ENCODE results near the gene S100PBP. TPM values are rescaled to one million over a fixed set of nuclear protein-coding genes. Genes with fewer than 3 reads are reported as not detected.

Gene S100PBP
- total and polyA plus RNA-seq, 2 donors from 2014 or later = 14.3 to 40.1 TPM

DNA sequence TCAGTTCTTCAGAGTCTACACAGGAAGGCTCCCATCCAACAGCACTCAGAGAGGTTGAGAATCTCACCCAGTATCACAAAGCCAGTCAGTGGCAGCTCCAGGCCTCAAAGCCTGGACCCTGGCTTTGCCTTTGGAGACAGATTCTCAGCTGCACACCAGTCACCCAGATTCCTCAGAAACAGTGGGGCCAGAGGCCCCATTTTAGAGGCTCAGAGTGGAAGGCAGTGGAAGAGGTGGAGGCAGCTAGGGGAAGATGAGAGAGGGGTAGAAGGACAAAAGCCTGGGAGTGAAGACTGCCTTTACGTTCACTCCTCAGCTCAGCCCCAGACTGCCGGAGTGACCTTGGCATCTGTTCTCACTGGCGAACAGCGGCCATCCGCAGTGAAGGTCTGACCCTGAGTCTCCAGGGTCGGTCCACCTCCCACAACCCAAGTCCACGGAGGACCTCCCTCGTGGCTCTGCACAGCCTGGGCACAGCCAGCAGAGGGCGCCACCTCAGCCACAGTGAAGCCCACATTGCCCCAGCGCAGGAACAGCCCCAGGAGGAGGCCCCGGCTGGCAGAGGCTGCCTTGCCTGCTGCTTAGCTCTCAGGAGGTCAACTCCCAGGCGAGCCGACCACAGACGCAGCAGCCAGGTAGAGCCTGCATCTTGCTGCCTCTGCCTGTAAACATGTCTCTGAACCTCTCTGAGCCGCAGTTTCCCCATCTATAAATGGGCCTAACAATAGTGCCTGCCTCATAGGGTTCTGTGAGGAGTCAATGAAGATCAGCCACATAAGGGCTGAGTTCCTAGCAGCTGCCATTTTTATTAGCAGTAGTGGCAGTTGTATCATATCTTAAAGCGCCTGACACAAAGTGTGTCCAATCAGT, 59.1 kb downstream of the S100PBP start:
- no peak overlapping the region for H3K9ac ChIP-seq (ENCODE audit: low read length in 3 of 3)
- no peaks in the 10 kb centered on the region for H3K9me3 ChIP-seq (ENCODE audit: control insufficient read depth in 2 of 3, insufficient read depth in 1 of 3, low read length in 3 of 3)
- TF ChIP-seq CTCF (IDR thresholded peaks at IDR 0.05; ENCODE audit: borderline replicate concordance, extremely low read depth, insufficient read depth) = peak; percentile 69
- no peaks in the 10 kb centered on the region for H3K36me3 ChIP-seq (ENCODE audit: control insufficient read depth in 2 of 3, insufficient read depth in 3 of 3, low read length in 3 of 3)
- no peak overlapping the region for H3K4me3 ChIP-seq (ENCODE audit: low read length in 3 of 3)
- H3K27me3 ChIP-seq (ENCODE audit: control insufficient read depth, insufficient read depth, low read length) = no peaks in the 10 kb centered on the region
- FAIRE-seq = no peak
- no peak overlapping the region for H3K27ac ChIP-seq (ENCODE audit: low read depth in 2 of 2, low read length in 2 of 2)
- peaks cover 0 to 2% (median 1%) of the 10 kb centered on the region in 3 donors for H3K4me1 ChIP-seq (ENCODE audit: control insufficient read depth in 2 of 3, insufficient read depth in 2 of 3, low read depth in 1 of 3, low read length in 3 of 3)
- peak in 4 of 5 donors; percentile 19 to 66 (median 53) for DNase-seq
- intact Hi-C loops (cut with DNase I) = no loop called here

- no peaks in the 10 kb centered on the region for H3K9me3 ChIP-seq (ENCODE audit: control insufficient read depth in 2 of 3, insufficient read depth in 1 of 3, low read length in 3 of 3)
- TF ChIP-seq CTCF (IDR thresholded peaks at IDR 0.05; ENCODE audit: borderline replicate concordance, extremely low read depth, insufficient read depth) = no peak
- H3K27me3 ChIP-seq (ENCODE audit: control insufficient read depth, insufficient read depth, low read length) = no peaks in the 10 kb centered on the region
- H3K4me3 ChIP-seq (ENCODE audit: low read length in 3 of 3) = no peak overlapping the region
- no peaks in the 10 kb centered on the region for H3K36me3 ChIP-seq (ENCODE audit: control insufficient read depth in 2 of 3, insufficient read depth in 3 of 3, low read length in 3 of 3)
- H3K9ac ChIP-seq (ENCODE audit: low read length in 3 of 3) = no peak overlapping the region
- DNase-seq = no peak
- intact Hi-C loops (cut with DNase I) = no loop called here
- no peak for FAIRE-seq
- H3K4me1 ChIP-seq (ENCODE audit: control insufficient read depth in 2 of 3, insufficient read depth in 2 of 3, low read depth in 1 of 3, low read length in 3 of 3) = peaks cover 0 to 2% (median 0%) of the 10 kb centered on the region in 3 donors
- H3K27ac ChIP-seq (ENCODE audit: low read depth in 2 of 2, low read length in 2 of 2) = no peak overlapping the region
Measured at GRCh38 chr1:32877211-32878110, 60.0 kb downstream of the S100PBP start.

DNA sequence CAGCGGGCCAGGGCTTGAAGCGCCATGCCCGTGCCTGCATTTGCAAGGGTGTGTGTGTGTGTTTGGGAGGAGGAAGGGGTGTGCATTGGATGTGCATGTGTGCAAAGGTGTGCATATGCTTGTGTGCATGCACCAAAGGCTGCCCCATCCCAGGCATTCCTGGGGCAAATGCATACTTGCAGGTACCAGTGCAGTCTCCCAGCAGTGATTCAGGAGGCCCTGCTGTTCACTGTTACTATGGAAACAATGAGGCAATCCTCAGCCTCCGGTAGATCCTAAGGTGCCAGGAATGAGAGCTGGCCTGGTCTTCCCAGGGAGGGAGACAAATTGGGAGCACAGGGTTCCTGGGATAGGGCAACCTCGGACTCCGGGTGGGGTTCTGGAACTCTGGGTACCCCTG, 60.7 kb downstream of the S100PBP start:
- Histone ChIP-seq H3K27ac (ENCODE audit: low read depth in 2 of 2, low read length in 2 of 2) (no peak overlapping the region), H3K9ac (ENCODE audit: low read length in 3 of 3) (no peak overlapping the region), H3K4me1 (ENCODE audit: control insufficient read depth in 2 of 3, insufficient read depth in 2 of 3, low read depth in 1 of 3, low read length in 3 of 3) (no peaks in the 10 kb centered on the region), H3K9me3 (ENCODE audit: control insufficient read depth in 2 of 3, insufficient read depth in 1 of 3, low read length in 3 of 3) (no peaks in the 10 kb centered on the region), H3K27me3 (ENCODE audit: control insufficient read depth, insufficient read depth, low read length) (no peaks in the 10 kb centered on the region), H3K36me3 (ENCODE audit: control insufficient read depth in 2 of 3, insufficient read depth in 3 of 3, low read length in 3 of 3) (no peaks in the 10 kb centered on the region), H3K4me3 (ENCODE audit: low read length in 3 of 3) (no peak overlapping the region)
- DNase-seq (no peak), FAIRE-seq (no peak)
- intact Hi-C loops (cut with DNase I) = no loop called here
- no peak for TF ChIP-seq CTCF (IDR thresholded peaks at IDR 0.05; ENCODE audit: borderline replicate concordance, extremely low read depth, insufficient read depth)
